IPS-NIHi7 (cell line): ENCODE results near the gene DNM3.
"Not testable (repeated sequence)": the region's sequence is repeated elsewhere in the genome, so short reads cannot be mapped to it uniquely, and the experiment has no call there.

Experiments used
- DNase-seq: peaks from one replicate; pipeline ENCODE4 v3.0.0; 2012; ENCODE audit warnings: mixed read lengths; ENCODE audit errors: extremely low spot score

DNM3 gene

DNA sequence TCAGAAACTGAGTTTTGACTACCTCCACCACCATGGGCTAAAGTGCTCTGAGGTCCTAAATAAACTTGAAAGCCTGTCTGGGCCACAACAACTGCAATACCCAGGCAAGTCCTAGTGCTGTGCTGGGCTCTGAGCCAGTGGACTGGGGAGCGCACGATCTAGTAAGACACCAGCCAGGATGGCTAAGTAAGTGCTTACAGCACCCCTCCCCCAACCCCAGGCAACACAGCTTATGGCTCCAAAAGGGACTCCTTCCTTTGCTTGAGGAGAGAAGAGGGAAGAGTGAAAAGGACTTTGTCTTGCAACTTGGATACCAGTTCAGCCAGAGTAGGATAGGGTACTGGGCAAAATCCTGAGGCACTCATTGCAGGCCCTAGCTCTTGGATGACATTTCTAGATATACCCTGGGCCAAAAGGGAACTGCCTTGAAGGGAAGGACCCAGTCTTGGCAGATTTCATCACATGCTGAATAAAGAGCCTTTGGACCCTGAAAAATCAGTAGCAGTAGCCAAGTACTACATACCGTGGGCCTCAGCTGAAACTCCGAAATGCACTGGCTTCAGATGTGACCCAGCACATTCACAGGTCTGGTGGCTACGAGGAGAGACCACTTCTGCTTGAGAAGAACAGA, 580.8 kb downstream of the DNM3 start:
- DNase-seq: no peak

DNA sequence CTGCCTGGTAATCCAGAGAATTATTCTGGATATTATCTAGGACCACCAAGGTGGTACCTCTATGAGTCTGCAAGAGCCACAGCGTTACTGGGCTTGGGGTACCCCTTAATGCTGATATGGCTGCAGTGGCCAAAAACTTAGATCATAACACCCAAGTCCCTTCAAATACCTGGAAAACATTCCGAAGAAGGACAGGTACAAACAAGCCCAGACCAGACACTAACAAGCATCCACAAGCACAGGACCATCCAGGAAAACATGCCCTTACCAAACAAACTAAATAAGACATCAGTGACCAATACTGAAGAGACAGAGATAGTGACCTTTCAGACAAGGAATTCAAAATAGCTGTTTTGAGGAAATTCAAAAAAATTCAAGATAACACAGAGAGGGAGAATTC, 582.0 kb downstream of the DNM3 start:
- DNase-seq: no peak

DNA sequence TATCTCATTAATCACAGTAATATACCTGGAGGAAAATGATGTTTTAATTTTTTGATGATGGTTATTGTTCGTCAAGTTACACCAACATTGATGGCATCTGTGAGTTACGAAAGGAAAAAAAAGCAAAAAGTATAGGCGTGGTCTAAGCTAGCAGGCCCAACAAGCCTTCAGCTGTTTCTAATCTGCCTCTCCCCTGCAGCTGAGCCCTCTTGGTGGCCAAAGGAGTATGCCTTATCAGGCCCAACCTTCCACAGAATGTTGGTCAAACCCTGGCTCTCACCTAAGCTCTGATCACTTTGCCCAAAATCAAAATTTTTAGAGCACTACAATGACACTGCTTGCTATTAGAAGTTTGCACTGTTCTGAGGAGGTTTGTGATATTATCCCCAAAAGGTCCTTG, 584.0 kb downstream of the DNM3 start:
- no peak for DNase-seq

DNA sequence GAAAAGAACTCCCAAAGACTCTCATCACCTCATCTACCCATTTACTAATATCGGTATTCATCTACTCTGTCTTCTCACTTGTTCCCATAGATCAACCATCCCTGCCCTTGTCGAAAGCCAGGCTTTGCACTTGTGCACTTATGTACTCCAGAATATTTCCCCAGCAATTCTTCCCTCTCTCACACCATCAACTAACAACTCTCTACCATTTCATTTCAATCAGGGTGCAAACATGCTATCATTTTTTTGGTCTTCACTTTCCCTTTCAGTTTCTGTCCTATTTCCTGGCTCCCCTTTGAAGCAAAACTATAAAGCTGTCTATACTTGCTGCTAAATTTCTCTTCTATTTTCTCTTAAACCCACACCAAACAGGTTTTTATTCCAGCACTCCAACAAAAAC, 585.9 kb downstream of the DNM3 start:
- no peak for DNase-seq

DNA sequence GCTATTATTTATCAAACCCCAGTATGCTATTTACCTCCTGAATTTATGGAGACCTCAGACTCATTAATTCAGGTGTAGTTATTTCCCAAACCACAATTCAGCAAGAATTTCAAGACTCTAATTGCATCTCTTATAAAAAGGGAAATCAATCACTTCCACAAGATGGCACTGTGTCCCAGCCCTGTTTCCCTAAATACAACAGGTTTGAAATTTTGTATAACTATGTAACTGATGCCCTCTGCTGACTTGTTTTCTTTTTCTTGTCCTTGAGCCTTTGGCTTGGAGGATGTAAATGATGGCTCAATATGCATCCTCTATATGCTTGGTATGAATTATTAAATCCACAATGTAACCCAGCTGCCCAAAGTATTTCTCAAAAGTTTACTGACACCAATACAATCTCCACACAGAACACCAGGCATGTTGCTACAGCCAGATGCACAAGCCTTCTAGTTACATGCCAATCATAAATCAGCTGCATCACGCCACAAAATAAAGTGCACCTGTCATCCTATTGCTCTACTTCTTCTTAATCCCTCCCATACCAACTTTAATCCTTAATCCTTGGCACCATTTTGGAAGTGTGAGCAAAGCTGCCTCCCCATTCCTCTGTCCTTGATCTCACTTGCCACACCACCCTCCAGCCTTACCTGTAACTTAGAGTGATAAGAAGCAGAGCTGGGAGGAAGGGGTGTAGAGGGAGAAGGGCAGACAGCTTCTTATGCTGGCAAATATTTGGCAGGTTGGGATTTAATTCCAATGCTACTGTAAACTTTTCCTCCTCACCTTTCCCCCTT, 588.2 kb downstream of the DNM3 start:
- peak; percentile 50 for DNase-seq

DNA sequence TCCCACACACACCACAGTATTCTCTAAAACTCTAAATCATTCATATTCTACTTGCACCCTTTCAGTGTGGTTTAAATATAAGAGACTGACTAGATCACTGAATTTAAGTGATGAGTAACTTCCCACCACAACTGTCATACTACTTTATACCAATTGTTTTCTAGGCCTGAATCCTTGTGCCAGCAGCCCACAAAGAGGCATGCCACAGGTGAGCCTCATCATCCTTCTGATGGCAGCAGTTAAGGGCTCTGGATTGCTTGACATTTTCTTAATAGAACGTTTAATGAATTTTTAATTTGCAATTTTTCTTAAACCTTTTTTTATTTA, 588.8 kb downstream of the DNM3 start:
- no peak for DNase-seq

DNA sequence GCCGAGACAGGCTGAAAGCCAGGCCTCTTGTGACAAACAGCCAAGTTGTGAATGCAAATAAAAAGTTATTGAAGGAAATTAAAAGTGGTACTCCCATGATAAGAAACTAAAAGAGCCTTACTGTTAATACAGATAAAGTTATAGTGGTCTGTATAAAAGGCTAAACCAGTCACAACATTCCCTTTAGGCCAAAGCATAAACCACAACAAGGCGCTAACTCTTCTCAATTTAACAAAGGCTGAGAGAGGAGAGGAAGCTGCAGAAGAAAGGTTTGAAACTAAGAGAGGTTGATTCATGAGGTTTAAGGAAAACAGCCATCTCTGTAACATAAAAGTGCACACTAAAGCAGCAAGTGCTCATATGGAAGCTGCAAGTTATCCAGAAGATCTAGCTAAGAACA, 589.9 kb downstream of the DNM3 start:
- DNase-seq: no peak

DNA sequence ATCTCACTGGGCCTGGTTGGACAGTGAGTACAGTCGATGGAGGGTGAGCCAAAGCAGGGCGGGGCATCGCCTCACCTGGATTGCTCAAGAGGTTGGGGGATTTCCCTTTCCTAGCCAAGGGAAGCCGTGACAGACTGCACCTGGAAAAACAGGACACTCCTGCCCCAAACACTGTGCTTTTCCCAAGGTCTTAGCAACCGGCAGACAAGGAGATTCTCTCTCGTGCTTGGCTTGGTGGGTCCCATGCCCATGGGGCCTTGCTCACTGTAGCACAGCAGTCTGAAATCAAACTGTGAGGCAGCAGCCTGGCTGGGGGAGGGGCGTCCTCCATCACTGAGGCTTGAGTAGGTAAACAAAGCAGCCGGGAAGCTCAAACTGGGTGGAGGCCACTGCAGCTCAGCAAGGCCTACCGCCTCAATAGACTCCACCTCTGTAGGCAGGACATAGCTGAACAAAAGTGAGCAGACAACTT, 590.5 kb downstream of the DNM3 start:
- DNase-seq: no peak

DNA sequence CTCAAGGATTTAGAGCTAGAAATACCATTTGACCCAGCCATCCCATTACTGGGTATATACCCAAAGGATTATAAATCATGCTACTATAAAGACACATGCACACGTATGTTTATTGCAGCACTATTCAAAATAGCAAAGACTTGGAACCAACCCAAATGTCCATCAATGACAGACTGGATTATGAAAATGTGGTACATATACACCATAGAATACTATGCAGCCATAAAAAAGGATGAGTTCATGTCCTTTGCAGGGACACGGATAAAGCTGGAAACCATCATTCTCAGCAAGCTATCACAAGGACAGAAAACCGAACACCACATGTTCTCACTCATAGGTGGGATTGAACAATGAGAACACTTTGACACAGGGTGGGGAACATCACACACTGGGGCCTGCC, 595.9 kb downstream of the DNM3 start:
- DNase-seq: not testable (repeated sequence)

DNA sequence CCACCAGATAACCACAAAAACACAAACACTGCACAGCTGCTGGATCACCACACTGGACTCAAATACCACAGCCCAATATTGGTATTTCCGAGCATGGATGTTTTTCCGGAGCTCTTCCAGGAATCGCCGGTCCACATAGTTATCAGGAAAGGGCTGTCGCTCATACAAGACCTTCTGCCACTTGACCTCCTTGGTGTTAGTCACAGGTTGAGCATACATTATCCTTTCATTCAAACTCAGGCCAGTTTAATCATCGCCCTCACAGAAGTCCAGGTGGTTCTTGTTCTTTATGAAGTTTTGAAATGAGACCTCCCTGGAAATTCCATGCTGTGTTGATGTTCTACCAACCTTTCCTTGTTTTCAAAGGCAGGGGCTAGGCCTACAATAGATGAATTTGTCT, 601.1 kb downstream of the DNM3 start:
- DNase-seq: no peak

DNA sequence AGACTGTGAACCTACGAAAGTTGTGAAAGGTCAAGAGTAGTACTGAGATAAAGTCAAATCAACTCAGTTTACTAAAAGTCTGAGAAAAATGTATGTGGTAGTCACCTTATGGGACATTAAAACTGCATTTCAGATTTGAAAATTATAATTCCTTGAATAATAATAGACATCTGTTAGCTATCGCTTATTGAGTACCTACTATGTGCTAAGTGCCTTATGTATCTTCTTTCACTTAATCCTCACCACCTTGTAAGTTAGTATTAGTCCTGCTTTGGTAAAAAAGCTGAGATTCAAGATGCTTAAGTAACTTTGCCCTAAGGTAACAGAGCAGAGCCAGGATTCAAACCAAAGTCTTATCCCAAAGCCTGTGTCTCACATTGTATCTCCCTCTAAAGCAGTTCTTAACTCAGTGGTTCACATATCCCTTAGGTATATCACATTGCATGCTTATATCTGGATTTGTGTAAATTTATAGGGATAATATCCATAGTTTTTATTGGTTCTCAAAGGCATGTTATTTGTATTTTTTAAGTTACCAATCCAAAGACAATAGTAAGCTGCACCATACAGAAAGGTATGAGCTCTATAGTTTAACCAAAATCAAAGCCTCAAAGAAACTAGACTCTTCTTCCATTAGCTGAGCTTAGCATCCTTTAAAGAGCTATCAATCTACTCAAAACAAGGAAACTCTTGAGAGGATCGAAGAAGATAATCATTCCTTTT, 601.7 kb downstream of the DNM3 start:
- no peak for DNase-seq

DNA sequence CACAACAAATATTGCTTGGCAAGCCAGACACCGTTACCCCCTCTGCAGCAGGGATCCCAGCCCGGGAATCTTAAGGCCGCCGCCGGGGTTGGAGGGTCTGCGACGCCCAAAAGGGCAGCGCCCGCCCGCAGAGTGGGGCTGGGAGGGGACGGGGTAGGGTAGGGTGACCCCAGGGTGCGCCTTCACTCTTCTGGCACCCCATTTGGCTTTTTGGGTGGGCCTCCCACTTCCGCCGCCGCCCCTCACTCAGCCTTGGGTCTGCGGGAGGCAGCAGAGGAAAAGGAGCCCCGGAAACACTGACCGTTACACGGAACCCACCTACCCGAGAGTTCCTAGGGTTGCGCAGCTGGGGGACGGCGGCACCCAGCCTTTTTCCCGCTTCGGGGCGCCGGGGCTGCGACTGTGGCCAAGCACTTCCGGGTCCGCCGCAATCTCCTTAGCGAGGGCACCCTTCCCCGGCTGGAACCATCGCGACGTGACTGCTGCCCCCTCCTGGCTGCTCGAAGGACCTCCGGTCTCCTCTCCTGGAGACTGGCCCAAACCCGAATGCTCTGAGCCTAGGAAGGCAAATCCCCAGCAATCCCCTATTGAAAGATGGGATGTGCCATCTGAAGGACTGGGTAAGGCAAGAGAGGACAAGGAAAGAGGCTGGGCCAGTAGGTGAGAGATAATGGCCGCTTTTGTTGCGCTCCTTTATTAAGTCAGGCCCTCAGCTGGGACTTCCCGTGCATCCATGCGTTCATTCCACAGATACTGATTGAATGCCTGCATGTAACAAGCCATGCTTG, 602.6 kb downstream of the DNM3 start, which contains the start of gene PIGC:
Gene PIGC (minus strand): TSS at position 404 of the 788 bp plus-strand sequence. CDS start 1,447 bp downstream, outside the sequence.
- DNase-seq: peak; percentile 96

DNA sequence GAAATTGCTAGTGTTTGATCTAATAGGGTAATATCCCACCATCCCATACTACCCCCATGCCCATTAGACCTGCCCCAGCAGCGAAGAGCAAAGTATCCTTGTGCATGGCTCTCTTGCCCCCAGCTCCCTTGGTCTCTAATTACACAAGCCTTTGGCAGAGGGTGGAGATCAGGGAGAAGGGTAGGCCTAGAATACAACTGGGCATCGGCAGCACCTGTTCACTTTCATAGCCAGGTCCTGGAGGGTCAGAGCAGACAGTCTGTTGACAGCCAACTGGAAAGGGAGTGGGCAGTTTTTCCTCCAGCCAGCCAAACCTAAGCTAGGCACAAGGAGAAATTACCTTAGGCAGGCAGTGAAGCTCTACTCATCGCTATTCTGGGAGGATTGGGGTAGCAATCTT, 605.2 kb downstream of the DNM3 start:
- DNase-seq: no peak

DNA sequence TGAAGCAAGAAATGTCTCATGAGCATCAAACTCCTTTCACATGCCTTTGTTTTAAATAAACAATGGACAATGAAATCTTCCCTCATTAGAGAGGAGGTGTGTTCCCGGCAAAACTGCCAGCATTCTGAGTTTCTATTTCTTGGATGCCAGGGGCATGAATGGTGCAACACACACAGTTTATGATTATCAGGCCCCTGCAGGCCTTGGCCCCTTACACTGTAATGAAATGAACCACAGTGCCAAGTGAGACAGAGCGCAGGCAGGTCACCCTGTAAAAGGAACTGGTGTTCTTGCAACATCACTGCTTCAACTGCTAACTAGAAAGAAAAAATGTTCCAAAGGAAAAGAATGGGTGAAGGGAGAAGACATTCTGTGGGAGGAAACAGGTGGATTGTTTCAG, 606.3 kb downstream of the DNM3 start:
- DNase-seq: no peak

DNA sequence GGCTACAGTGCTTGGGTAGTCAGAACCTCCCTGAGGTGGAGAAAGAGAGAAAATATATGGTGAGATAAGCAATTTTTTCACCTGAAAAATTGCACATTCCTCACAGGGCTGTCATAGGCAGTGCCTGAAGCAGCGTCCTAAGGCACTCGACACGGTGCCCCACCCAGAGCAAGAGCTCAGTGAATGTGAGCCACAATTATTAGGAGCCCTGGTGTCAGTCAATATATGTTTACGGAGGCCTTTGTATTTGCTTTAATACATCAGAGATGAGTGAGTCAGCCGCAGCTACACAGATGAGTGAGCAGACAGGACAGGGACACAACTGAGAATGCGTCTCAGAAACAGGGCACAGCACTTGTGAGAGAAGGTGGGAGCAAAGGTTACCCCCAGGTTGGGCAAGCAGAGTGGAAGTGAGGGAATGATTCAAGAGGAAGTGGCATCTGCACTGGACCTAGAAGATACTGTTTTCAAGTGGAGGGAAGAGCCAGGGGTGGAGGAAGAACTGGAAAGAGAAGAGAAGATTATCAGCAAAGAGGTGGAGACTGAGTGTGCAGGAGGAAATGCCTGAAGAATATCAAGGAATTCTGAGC, 607.8 kb downstream of the DNM3 start:
- no peak for DNase-seq

DNA sequence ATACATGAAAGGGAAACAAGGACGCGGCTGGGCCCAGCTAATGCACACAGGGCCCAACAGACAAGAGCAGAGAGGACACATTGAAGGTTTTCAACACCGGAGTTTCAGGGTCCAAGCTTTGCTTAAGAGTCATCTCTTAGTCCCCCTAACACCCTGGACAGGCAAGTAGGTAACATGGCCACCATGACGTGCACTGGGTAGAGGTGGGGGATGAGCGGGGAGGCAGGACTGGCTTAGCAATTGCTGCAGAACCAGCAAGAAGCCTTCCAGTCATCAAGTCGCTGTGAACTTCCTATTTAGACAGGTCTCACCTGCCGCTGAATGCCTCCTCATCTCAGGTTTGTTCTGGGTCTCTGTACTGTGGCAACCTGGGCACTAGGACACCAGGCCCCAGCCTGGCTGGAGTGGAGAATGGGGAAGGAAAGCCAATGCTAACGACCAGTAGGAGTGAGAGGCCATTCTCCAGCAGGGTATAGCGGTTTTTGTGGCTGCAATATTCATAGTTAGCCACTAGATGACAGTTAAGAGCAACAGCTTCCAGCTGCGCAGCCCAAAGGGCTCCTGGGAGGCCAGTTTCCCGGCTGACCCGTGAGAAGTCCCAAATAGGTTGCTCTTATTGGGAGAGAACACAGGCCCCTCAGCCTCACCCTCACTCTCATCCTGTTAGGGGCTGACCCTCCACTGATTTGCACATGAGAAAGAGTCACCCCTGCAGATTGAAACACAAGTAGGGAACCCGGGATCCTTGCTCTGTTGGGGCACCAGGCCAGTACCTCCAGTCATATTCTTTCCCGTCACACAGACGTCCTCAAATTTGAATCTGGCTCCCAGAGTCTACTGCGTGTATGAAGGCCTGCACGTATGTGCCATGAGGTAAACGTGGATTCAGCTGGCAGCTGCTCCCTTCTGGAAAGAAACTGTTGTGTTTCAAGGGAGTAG, 608.6 kb downstream of the DNM3 start:
- peak; percentile 86 for DNase-seq

DNA sequence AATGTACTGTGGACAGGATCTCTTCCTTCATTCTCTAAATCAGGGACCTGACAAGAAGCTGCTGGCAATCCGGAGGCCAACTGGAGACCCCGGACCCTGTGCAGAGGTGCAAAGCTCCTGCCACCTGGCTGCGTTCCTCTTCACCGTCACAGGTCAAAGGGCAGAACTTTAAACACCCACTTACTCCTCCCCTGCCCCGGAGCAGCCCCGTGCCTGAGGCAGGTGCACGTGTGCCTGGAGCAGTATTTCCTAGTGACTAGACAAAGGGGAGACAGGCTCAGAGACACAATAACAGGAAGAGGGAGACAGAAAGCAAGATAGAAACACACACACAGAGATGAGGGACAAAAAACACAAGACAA, 609.2 kb downstream of the DNM3 start:
- no peak for DNase-seq

DNA sequence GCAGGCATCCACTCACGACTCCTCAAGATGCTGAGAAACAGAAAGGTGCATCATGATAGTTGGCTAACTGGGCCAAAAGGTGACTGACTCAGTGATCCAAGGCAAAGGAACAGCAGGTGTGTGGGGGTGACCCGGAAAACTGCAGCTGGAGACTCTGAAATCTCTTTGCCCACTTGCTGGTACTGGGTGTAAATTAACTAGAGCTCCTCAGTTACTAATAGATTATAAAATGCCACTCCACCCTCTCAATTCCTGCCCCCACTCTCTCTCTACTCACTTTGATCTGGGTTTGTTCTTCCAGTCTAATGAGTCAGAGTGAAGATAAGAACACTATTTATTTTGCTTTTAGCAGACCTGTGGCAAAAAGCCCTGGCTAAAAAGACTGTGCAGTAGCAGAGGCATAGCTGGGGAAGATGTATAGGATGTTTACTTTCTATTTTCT, 609.7 kb downstream of the DNM3 start:
- no peak for DNase-seq

DNA sequence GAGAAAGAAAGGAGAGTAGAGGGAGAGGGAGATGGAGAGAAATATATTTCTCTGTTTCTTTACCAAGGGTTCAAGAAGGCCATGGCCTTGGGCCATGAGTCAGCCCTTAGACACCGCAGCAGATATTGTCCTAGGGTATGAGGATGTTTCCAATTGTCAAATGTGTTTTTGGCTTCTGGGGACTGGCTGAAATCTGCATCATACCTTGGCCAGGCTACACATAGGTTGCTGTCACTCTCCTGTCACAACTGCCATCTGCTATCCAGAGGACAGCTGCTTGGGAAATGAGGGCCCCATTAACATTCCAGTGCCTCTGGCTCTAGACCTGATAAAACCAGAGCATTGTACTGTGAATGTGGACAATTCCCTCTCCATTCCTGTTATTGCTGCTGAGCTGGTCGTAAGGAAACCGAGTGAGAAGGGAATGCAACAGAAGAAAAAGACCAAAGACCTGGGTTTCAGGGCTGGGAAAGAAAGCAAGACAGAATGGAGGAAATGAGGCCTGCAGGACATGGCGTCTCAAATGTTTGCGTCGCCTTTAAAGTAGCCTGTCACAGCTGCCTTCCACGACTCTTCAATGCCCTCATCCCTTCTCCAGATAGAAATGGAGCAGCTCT, 611.3 kb downstream of the DNM3 start:
- no peak for DNase-seq

DNA sequence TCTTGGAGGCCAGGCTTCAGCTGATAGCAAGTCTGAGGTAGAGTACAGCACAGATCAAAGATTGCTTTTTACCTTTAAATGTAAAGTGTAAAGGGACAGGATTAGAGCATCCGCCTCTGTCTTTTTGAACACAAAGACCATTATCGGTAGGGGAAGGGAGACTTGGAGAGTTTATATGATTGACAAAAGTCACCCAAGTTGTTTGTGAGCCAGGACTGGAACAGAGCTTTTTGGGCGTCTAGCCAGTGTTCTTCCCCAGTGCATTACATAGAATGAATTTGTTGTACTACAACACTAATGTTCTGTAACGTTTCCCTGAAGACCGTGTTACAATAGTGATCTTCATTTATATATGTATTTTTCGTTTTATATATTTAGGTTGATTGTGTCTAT, 611.9 kb downstream of the DNM3 start:
- no peak for DNase-seq
